NCI-H1436 treated with DMSO at 0.1 percent for 48 hours (cell line): ENCODE measurements around the gene SMAD6.
"Not testable (repeated sequence)": the region's sequence is repeated elsewhere in the genome, so short reads cannot be mapped to it uniquely, and the experiment has no call there.

ENCODE experiments used
- DNase-seq: peaks from one replicate; lab custom pipeline; 2025; lab: John Stamatoyannopoulos, UW

SMAD6 gene

DNA sequence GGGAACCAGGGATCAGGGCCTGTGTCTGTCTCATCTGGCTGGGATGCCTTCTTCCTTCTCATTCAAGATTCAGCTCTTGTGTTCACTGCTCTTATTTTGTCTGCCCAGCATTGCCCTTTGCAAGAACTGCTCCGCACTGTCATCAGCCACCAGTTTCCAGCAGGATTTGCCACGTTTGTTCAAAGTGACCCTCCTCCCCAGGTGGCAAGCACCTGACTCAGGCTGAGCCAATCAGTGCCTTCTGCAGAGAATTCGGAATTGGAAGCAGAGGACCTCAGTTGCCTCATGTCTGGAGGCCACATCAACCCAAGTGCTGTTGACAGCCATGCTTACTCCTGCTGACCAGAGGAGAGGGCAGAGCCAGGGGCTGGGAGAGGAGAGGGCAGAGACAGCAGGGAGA is 124.5 kb downstream of the SMAD6 start:
- no peak for DNase-seq

DNA sequence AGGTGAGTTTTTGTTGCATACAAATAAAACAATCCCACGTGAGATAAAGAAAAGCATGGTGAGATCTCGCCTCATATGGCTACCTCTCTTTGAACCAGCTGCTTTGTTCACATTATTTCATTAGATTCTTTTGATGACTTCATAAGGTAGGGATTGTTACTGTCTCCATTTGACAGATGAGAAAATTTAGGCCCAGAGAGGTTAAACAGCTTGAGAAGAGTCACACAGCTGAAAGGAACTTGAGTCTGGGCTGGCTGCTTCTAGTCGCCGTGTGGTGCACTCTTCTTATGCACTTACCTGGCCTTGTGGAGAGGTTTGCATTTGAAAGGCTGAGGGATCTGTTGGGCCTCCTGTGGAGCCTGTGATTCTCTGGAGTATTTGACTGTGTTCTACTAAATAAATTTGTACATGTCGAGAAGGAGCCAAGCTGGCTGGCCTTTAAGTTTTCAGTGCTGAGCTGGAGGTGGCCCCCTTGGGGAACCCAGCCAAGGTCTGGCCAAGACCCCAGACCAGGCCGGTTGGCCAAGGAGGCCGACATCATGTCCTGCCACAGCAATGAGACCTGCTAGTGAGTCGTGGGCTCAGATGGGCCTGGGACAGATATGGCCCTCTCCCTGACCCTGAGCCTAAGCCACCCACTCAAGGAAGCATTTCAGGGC is 125.1 kb downstream of the SMAD6 start:
- DNase-seq, result no peak

DNA sequence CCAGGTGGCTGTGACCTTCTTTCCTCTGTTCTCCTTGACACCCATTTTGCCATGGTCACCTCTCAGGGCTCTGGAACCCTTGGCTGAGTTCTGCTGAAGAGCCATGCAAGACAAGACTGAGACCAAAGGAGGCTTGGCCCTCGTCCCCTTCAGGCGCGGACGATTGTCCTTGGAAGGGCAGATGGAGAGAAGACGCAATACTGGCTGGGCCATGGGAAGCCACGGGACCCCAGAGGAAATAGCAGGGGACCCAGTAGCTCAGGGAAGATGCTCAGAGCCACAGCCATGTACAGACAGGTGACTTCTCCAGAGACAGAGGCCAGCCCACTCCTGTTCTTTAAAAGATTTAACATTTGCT is 125.6 kb downstream of the SMAD6 start:
- no peak for DNase-seq

DNA sequence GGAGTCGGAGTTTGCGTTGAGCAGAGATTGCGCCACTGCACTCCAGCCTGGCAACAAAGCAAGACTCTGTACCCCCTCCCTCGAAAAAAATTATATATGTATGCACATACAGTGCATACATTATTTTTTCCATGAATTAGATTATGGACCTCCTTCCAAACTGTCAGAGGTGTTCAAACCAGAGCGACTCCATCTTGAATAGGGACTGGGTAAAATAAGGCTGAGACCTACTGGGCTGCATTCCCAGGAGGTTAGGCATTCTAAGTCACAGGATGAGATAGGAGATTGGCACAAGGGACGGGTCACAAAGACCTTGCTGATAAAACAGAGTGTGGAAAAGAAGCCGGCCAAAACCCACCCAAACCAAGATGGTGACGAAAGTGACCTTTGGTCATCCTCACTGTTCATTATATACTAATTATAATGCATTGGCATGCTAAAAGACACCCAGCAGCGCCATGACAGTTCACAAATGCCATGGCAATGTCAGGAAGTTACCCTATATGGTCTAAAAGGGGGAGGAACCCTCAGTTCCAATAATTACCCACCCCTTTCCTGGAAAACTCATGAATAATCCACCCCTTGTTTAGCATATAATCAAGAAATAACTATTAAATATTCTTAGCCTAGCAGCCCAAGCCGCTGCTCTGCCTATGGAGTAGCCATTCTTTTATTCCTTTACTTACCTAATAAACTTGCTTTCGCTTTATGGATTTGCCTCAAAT is 126.9 kb downstream of the SMAD6 start:
- not testable (repeated sequence) for DNase-seq

DNA sequence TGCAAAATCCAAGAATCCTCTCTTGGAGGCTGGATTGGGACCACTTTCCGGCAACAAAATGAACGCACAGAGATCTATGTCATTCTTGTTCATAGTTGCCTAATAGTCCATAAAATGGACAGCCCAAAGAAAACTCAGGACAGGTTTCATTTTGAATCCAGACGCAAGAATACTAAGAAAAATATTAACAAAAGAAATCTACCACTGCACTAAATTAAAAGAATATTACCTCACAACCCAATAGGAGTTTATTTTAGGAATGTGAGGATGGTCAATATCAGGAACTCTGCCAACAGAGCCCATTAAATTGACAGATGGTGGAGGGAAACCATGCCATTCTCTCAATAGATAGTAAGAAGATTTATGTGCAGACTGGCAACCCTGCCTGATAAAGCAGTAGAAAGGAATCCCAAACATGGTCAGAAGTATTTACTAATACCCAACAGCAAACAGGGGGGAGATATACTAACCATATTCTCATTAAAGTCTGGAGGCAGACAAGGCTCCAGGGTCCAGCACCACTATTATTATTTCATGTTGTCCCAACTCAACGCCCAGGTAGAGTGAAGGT is 127.6 kb downstream of the SMAD6 start:
- DNase-seq, result no peak

DNA sequence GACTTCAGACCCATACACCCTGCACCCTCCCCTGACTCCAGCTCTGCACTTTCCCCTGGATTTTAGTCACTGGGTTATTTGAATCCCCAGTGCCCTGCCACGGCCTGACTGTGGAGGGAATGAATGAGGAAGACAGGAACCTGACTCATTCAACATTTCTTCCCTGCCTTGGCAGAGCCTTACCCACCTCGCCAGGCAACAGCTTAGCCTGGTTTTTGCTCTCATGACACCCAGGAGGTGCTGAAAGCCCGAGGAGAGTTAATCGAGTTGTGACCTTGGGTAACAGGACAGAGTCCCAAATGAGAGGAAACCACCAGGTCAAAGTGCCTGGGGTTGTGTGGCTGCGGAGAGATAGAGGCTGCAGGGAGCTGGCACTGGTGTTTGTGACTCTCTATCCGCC is 128.3 kb downstream of the SMAD6 start:
- no peak for DNase-seq

DNA sequence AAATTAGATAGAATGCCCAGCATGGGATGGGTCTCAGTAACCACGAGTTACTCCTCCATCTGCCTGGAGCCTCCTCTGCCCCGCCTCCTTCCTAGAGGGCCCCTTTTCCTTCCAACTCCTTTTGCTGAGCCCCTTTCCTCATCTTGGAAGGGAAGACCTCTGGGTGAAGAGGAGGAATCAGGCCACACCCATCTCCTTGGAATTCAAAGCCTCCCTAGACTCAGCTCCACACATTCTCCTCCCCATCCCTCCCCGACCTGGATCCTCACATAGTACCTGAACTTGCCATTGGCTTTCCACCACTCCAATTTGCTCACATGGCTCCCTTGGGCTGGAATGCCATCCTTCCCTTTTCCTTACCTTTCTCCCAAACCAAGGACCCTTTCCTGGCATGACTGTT is 128.8 kb downstream of the SMAD6 start:
- DNase-seq, result no peak

DNA sequence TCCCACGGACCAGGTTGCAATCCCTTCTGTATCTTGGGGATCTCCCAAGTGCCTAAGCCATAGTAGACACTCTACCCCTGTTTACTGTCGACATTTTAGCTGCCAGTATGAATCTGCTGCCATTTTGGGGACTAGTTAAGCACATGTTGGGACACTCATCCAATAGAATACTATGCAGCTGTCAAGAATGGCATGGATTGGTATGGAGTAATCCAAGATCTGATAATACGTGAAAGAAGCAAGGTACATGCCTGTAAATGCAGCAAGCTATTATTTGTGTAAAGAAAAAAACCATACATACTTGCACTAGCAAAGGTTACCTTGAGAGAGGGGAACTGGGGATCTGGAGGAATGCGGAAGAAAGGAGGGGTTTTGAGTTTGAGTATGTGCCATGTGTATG is 129.3 kb downstream of the SMAD6 start:
- DNase-seq, result no peak

DNA sequence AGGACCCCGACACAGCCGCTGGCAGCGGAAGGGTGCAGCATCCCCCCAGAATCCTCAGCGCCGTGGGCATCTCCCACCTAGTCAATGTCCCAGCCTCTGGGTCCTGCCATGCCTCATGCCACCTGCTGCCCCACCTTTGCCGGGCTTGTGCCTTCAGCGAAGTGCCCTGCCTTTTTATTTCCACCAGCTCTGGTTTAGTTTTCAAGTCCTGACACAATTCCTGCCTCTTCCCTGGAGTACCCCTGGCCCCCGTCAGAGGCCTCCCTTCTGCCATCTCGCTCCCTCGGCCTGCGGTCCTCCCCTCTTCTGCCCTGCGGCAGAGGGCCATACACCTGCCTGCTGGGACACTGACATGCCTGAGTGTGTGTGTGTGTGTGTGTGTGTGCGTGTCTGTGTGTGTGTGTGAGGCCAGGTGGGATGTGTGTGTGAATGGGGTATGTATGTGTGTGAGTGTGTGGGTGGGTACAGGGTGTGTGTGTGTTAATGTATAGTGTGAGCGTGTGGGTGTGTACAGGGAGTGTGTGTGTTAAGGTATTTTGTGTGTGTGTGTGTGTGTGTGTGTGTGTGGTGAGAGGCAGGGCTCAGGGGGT is 129.9 kb downstream of the SMAD6 start:
- no peak for DNase-seq
